GM12878 (cell line): ENCODE data around the gene SORCS2. TPM values are rescaled to one million over a fixed set of nuclear protein-coding genes. Genes with fewer than 3 reads are reported as not detected.

Experiments used
- ATAC-seq: fragments of 200-7000 bp; cut with Tn5 transposase; 3 replicates; pipeline ENCODE4 v1.9.1; 2020; ENCODE audit warnings: mild to moderate bottlenecking, moderate library complexity
- BruUV-seq: library from RNA; stranded (reverse); fragments of 400-500 nt; replicated peaks from 2 replicates; lab custom pipeline; 2021; lab: Mats Ljungman, UMichigan
- CTCF ChIA-PET: fragments of 300-600 bp; sonication (Branson Sonifier 250); formaldehyde crosslinking; extraction: SDS; loops from one replicate; lab custom pipeline; 2021; ENCODE audit warnings: inconsistent platforms; lab: Yijun Ruan, JAX
- POLR2A ChIA-PET: fragments of 350-600 bp; formaldehyde crosslinking; extraction: SDS; loops from one replicate; lab custom pipeline; 2021; ENCODE audit warnings: inconsistent platforms; lab: Charles Lee
- RAD21 ChIA-PET: fragments of 300-600 bp; sonication (Branson Sonifier 250); formaldehyde crosslinking; loops from one replicate; lab custom pipeline; 2023; ENCODE audit warnings: antibody characterized with exemption; ENCODE audit not compliant: unreplicated experiment; lab: Charles Lee
- SMC1A ChIA-PET: fragments of 300-600 bp; sonication (Branson Sonifier 250); formaldehyde crosslinking; loops from one replicate; lab custom pipeline; 2023; ENCODE audit not compliant: unreplicated experiment, uncharacterized antibody; lab: Charles Lee
- DNase-seq: peaks from one replicate; pipeline ENCODE4 v3.0.0-alpha.2; 2011; ENCODE audit warnings: low read depth, low spot score
- FAIRE-seq: peaks from 3 replicates; lab custom pipeline; 2011; peaks lifted over from hg19 to GRCh38; lab: Jason Lieb, UNC
- H2AFZ ChIP-seq: 2 replicates; pipeline ENCODE4 v1.6.0; 2011; ENCODE audit warnings: low read depth, low read length, control low read depth; ENCODE audit not compliant: control insufficient read depth
- H3K27ac ChIP-seq: 2 replicates; pipeline ENCODE4 v1.5.1; 2011; ENCODE audit warnings: control low read depth; ENCODE audit not compliant: control insufficient read depth, insufficient read depth
- H3K27me3 ChIP-seq, 2 experiments: replicated peaks in 1 of 2; 2 replicates each; pipeline versions ENCODE4 v1.6.0 to v1.6.1; 2011; ENCODE audit warnings: low read length in 1 of 2; ENCODE audit not compliant: control insufficient read depth in 2 of 2, insufficient read depth in 2 of 2
- H3K36me3 ChIP-seq, 2 experiments: 2 replicates each; pipeline ENCODE4 v1.5.1; 2011; ENCODE audit warnings: low read length in 1 of 2; ENCODE audit not compliant: control insufficient read depth in 2 of 2, insufficient read depth in 2 of 2
- H3K4me1 ChIP-seq: 2 replicates; pipeline ENCODE4 v1.6.1; 2011; ENCODE audit warnings: mild to moderate bottlenecking, low read length, moderate library complexity, mixed read lengths; ENCODE audit not compliant: control insufficient read depth, insufficient read depth
- H3K4me2 ChIP-seq: 2 replicates; pipeline ENCODE4 v1.6.0; 2011; ENCODE audit warnings: control low read depth; ENCODE audit not compliant: control insufficient read depth, insufficient read depth
- H3K4me3 ChIP-seq: fragments of 200-600 bp; sonication (generic); 2 replicates; pipeline ENCODE4 v1.5.1; 2016
- H3K79me2 ChIP-seq: 2 replicates; pipeline ENCODE4 v1.6.0; 2011; ENCODE audit warnings: low read length; ENCODE audit not compliant: control insufficient read depth, insufficient read depth
- H3K9ac ChIP-seq: 2 replicates; pipeline ENCODE4 v1.8.0; 2011; ENCODE audit warnings: low read length, control low read depth, mixed read lengths; ENCODE audit not compliant: control insufficient read depth, insufficient read depth
- H3K9me3 ChIP-seq: replicated peaks from 3 replicates; pipeline ENCODE4 v1.5.1; 2011; ENCODE audit warnings: mild to moderate bottlenecking, low read length; ENCODE audit not compliant: control insufficient read depth, insufficient read depth
- H4K20me1 ChIP-seq: 2 replicates; pipeline ENCODE4 v1.6.0; 2011; ENCODE audit not compliant: control insufficient read depth, insufficient read depth
- ATF2 ChIP-seq: IDR thresholded peaks from 2 replicates; pipeline ENCODE4 v1.6.1; 2012; ENCODE audit warnings: low read length, inconsistent platforms
- BCL11A ChIP-seq: IDR thresholded peaks from 2 replicates; pipeline ENCODE4 v1.6.1; 2011; ENCODE audit warnings: low read depth, low read length
- E4F1 ChIP-seq: fragments of 450-650 bp; IDR thresholded peaks from 2 replicates; pipeline ENCODE4 v1.6.1; 2018; ENCODE audit warnings: borderline replicate concordance, mild to moderate bottlenecking; ENCODE audit not compliant: partially characterized antibody
- KLF5 ChIP-seq: fragments of 450-650 bp; IDR thresholded peaks from 2 replicates; pipeline ENCODE4 v1.6.1; 2014; ENCODE audit warnings: mild to moderate bottlenecking; ENCODE audit not compliant: partially characterized antibody
- NR2C1 ChIP-seq: fragments of 450-650 bp; IDR thresholded peaks from 2 replicates; pipeline ENCODE4 v1.6.1; 2017; ENCODE audit warnings: antibody characterized with exemption, mild to moderate bottlenecking, moderate library complexity
- POLR2AphosphoS2 ChIP-seq: IDR thresholded peaks from 2 replicates; pipeline ENCODE4 v1.6.1; 2011; ENCODE audit warnings: low read depth, mild to moderate bottlenecking, low read length, improper control_type of control experiment, moderate library complexity
- TARDBP ChIP-seq: IDR thresholded peaks from 2 replicates; pipeline ENCODE4 v1.6.1; 2016; ENCODE audit warnings: borderline replicate concordance
- TCF12 ChIP-seq: IDR thresholded peaks from 2 replicates; pipeline ENCODE4 v1.6.1; 2011; ENCODE audit warnings: low read depth, mild to moderate bottlenecking, low read length
- ZBTB11 ChIP-seq: fragments of 450-650 bp; formaldehyde crosslinking; IDR thresholded peaks from 2 replicates; pipeline ENCODE4 v1.5.0; 2022; ENCODE audit warnings: mild to moderate bottlenecking, missing genetic modification characterization
- WGBS: methylation state at CpG from one replicate; pipeline ENCODE4 v1.1.6; 2016; ENCODE audit warnings: low lambda C conversion rate; ENCODE audit not compliant: insufficient replicate concordance, insufficient coverage; ENCODE audit errors: missing lambda C conversion rate; 5-methylcytosine and 5-hydroxymethylcytosine counted together
- in situ Hi-C: fragments of 300-500 bp; cut with MboI; formaldehyde crosslinking; loops from 9 replicates; pipeline ENCODE4 v1.14.3; 2018; ENCODE audit warnings: mixed read lengths
- intact Hi-C: fragments of 100-400 bp; cut with micrococcal nuclease; formaldehyde crosslinking; loops from one replicate; pipeline ENCODE4 v1.14.2; 2022; ENCODE audit not compliant: unreplicated experiment
- polyA plus RNA-seq, 11 experiments: library from polyadenylated mRNA; depleted of rRNA in 4 of 11; unstranded in 6 of 11; stranded (reverse) in 5 of 11; fragments of >200 nt; fragmentation: Nextera tagmentation in 4 of 11; fragmentation: Illumina TruSeq in 1 of 11; extraction: Ambion mirVana in 4 of 11; extraction: Trizol in 1 of 11; gene quantifications; 1 replicate in 1 of 11; 2 replicates in 10 of 11; pipeline versions ENCODE4 v1.2.1 to v1.2.3, GENCODE V29; 2011 to 2016; ENCODE audit warnings: inconsistent platforms in 2 of 11, missing spikeins in 2 of 11, low read depth in 1 of 11
- total RNA-seq, 4 experiments: library from RNA; depleted of rRNA in 3 of 4; stranded (reverse); fragments of >200 nt in 3 of 4; fragmentation: Illumina TruSeq in 1 of 4; extraction: Trizol in 1 of 4; gene quantifications; 2 replicates each; pipeline versions ENCODE4 v1.2.1 to v1.2.3, GENCODE V29; 2013 to 2021
- TF ChIP-seq, protein P1 (sequence below): fragments of 450-650 bp; IDR thresholded peaks from 2 replicates; pipeline ENCODE4 v1.6.1; 2017; ENCODE audit warnings: borderline replicate concordance
- TF ChIP-seq, protein P2 (sequence below): fragments of 150-350 bp; IDR thresholded peaks from 2 replicates; pipeline ENCODE4 v1.6.1; 2014; ENCODE audit warnings: mild to moderate bottlenecking, low read depth, low read length

SORCS2 gene
- total and polyA plus RNA-seq, 10 of the 15 experiments (the other 5 are each of a cell fraction or from before 2014, with no cell fraction given): 0.01 to 0.15 (median 0.05) TPM; not detected in 5

DNA sequence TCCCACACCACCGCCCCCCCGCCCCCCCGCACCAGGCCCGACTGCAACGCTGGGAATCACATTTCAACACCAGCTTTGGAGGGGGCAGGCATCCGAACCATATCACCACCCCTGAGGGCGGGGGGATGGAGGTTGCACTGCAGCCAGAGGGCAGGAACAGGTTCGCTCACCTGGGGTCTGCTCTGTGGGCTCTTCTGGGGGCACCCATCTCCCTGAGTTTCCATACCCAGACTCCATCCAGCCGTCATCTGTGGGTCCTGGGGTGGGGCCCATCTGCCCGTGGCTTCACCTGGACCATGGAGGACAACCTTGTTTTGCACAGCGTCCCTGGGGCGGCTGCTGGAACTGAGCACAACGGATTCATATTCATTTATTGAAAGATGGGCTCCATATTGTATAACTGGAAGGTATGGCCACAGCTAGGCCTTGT, 235.5 kb downstream of the SORCS2 start (continued):
- TF ChIP-seq BCL11A (no peak), TARDBP (no peak)
- TF ChIP-seq, protein P1, sequence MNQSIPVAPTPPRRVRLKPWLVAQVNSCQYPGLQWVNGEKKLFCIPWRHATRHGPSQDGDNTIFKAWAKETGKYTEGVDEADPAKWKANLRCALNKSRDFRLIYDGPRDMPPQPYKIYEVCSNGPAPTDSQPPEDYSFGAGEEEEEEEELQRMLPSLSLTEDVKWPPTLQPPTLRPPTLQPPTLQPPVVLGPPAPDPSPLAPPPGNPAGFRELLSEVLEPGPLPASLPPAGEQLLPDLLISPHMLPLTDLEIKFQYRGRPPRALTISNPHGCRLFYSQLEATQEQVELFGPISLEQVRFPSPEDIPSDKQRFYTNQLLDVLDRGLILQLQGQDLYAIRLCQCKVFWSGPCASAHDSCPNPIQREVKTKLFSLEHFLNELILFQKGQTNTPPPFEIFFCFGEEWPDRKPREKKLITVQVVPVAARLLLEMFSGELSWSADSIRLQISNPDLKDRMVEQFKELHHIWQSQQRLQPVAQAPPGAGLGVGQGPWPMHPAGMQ: no peak

DNA sequence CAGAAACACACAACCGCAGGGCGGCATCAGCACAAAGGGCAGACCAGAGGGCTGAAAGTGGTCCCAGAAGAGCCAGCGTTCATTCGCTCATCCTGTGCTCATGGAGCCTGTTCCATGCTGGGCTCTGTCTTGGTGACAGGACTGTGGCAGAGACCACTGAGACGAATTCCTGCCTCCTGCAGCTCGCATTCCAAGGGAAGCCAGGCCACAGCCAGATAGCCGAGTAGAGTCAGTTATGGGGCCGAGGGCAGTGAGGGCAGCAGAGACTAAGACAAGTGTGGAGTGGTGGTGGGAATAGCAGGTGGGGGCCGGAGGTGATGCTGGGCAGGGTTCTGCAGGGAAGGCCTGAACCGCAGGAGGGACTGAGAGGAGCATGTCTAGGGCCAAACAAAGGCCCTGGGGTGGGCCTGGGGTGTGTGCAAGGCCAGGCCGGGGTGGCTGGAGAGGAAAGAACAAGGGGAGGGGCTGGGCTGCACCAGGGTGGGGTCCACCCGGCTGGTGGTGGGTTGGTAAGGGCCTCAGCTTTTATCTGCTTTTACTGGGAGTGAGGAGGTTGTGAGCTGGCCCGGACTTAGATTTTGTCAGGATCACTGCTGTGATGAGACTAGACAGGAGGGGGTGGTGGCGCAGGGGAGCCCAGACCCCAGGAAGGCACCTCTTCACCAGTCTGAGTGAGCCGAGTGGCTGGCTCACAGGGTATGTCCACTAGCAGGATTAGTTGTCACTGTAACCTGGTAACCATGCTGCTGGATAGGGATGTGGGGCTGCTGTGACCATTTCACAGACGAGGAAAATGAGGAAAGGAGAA, 236.1 kb downstream of the SORCS2 start:
- Histone ChIP-seq H3K36me3 (no peaks in the 10 kb centered on the region), H4K20me1 (no peaks in the 10 kb centered on the region), H3K9ac (no peak overlapping the region), H3K27ac (no peak overlapping the region), H3K4me3 (no peak overlapping the region), H3K27me3 (no peaks in the 10 kb centered on the region), H3K9me3 (no peaks in the 10 kb centered on the region), H3K4me2 (no peak overlapping the region), H2AFZ (no peak overlapping the region), H3K4me1 (no peaks in the 10 kb centered on the region), H3K79me2 (no peaks in the 10 kb centered on the region)
- SMC1A ChIA-PET: no interaction called here
- ATAC-seq (no peak), FAIRE-seq (no peak), DNase-seq (no peak)
- 24% methylated on average over 14 of the region's 16 CpGs for WGBS
- RAD21 ChIA-PET: no interaction called here
- intact Hi-C loops: no loop called here
- BruUV-seq: no TSS peak
- CTCF ChIA-PET: no interaction called here
- in situ Hi-C loops: no loop called here
- POLR2A ChIA-PET: no interaction called here
- TF ChIP-seq ZBTB11 (CRISPR knock-in tag) (no peak), TCF12 (no peak), POLR2AphosphoS2 (no peak), E4F1 (no peak), NR2C1 (no peak), KLF5 (no peak), ATF2 (no peak)
- TF ChIP-seq, protein P2, sequence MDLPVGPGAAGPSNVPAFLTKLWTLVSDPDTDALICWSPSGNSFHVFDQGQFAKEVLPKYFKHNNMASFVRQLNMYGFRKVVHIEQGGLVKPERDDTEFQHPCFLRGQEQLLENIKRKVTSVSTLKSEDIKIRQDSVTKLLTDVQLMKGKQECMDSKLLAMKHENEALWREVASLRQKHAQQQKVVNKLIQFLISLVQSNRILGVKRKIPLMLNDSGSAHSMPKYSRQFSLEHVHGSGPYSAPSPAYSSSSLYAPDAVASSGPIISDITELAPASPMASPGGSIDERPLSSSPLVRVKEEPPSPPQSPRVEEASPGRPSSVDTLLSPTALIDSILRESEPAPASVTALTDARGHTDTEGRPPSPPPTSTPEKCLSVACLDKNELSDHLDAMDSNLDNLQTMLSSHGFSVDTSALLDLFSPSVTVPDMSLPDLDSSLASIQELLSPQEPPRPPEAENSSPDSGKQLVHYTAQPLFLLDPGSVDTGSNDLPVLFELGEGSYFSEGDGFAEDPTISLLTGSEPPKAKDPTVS: no peak
